Skeletal muscle tissue (tissue), 4 donors: ENCODE results near the gene KIF16B. TPM values are rescaled to one million over a fixed set of nuclear protein-coding genes. Genes with fewer than 3 reads are reported as not detected.

ENCODE experiments used
- H3K27ac ChIP-seq: one replicate; pipeline ENCODE4 v1.7.0; 2013; ENCODE audit warnings: mild to moderate bottlenecking, low read depth, low read length, inconsistent platforms
- H3K27me3 ChIP-seq, 3 donors: one replicate each; pipeline ENCODE4 v1.7.0; 2013; ENCODE audit warnings: low read length in 3 of 3; ENCODE audit not compliant: control insufficient read depth in 3 of 3, insufficient read depth in 3 of 3
- H3K36me3 ChIP-seq, 3 donors: one replicate each; pipeline ENCODE4 v1.7.0; 2013; ENCODE audit warnings: low read length in 3 of 3; ENCODE audit not compliant: control insufficient read depth in 3 of 3, insufficient read depth in 3 of 3
- H3K4me1 ChIP-seq, 3 donors: one replicate each; pipeline ENCODE4 v1.7.0; 2013; ENCODE audit warnings: low read length in 3 of 3, mild to moderate bottlenecking in 3 of 3; ENCODE audit not compliant: control insufficient read depth in 3 of 3, insufficient read depth in 3 of 3
- H3K4me3 ChIP-seq, 3 donors: one replicate each; pipeline ENCODE4 v1.7.0; 2013; ENCODE audit warnings: low read length in 3 of 3
- H3K9ac ChIP-seq, 3 donors: one replicate each; pipeline ENCODE4 v1.7.0; 2013; ENCODE audit warnings: low read length in 3 of 3, mild to moderate bottlenecking in 3 of 3, moderate library complexity in 2 of 3, low read depth in 1 of 3
- H3K9me3 ChIP-seq, 3 donors: one replicate each; pipeline ENCODE4 v1.7.0; 2013; ENCODE audit warnings: low read length in 3 of 3; ENCODE audit not compliant: control insufficient read depth in 3 of 3
- total RNA-seq: library from RNA; depleted of rRNA; stranded (reverse); fragments of >200 nt; gene quantifications from one replicate; pipeline ENCODE4 v1.2.3, GENCODE V29; 2014
- donor health status: Osteomylitis.

The KIF16B gene
- total RNA-seq, 1 donor from 2014 or later: 42.8 TPM

DNA sequence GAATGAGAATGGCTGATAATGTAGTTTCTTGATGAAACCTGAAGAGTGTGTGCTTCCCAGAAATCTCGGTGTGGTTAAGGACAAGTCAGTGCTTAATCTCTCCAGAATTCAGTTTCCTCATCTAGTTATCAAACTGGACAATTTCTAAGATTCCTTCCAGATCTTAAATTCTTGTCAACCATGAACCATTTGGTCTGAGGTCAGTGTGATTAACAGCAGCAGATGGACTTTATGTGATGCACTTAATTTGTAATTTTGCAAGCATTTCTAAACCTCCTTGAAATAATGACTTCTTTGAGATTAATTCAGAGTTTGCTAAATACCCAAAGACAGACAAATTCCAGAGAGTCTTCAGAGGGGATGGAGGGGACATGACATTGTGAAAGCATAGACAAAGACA lies 160.3 kb downstream of the KIF16B start:
- no peaks in the 10 kb centered on the region for H3K27me3 ChIP-seq
- H3K36me3 ChIP-seq: peaks cover 0 to 4% (median 0%) of the 10 kb centered on the region in 3 donors
- H3K4me1 ChIP-seq: no peaks in the 10 kb centered on the region
- H3K9me3 ChIP-seq: no peaks in the 10 kb centered on the region
- H3K4me3 ChIP-seq: no peak overlapping the region
- no peak overlapping the region for H3K27ac ChIP-seq
- no peak overlapping the region for H3K9ac ChIP-seq

DNA sequence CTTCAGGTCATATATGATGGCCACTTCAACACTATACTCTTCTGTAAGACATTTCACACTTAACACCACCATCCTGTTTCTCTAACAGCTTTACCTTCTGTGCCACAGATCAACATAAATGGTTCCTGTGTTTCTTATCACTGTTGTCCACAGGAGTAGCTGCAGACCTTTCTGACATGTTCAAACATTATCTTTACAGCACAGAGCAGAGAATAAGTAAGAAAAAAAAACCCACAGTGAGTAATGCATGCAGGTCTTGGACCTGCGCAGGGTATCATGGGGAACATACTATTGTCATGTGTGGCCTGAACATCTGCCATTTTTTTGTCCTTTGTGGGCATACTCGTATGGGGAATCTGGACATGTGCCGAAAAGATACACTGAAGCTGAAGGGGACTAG lies 161.9 kb downstream of the KIF16B start:
- Histone ChIP-seq H3K9ac (no peak overlapping the region), H3K4me1 (no peaks in the 10 kb centered on the region), H3K27me3 (no peaks in the 10 kb centered on the region), H3K4me3 (no peak overlapping the region), H3K9me3 (no peaks in the 10 kb centered on the region), H3K27ac (no peak overlapping the region), H3K36me3 (peaks cover 0 to 4% (median 0%) of the 10 kb centered on the region in 3 donors)

DNA sequence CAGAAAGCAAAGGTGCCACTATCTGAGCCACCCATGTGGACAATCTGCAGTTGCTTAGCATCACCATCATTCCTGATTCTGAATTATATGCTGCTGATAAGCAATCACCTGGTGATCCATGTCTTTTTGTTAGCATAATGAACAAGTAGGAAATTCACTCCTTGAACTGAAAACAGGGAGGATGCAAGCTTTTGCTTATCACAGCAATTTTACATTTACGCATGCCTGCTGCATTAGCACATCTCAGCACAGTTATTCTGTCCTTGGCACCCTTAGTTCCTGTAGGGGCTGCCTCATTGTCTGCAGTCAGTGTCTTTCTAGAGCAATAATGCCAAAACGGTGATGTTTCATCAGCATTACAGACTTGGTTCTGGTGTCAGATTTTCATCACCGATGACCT lies 162.6 kb downstream of the KIF16B start:
- Histone ChIP-seq H3K27ac (no peak overlapping the region), H3K36me3 (peaks cover 4 to 9% (median 7%) of the 10 kb centered on the region in 3 donors), H3K27me3 (no peaks in the 10 kb centered on the region), H3K4me1 (no peaks in the 10 kb centered on the region), H3K9me3 (no peaks in the 10 kb centered on the region), H3K4me3 (no peak overlapping the region), H3K9ac (no peak overlapping the region)

DNA sequence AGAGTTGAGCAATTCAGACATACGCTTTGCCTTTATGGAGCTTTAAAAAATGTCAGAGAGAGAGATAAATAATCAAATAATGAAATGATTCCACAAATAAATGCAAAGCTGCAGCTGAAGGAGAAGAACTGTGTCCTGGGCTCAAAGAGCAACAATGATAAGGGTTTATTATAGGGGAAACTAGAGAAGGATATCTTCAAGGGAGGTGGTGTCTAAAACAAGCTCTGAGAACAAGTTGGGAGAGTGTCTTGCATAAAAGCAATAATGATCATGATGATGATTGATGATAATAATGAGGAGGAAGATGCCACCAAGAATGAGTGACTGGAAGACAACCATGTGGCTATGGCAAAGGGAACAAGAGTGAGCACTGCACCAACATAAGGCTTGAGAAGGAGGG lies 164.3 kb downstream of the KIF16B start:
- no peaks in the 10 kb centered on the region for H3K4me1 ChIP-seq
- H3K4me3 ChIP-seq: no peak overlapping the region
- H3K27me3 ChIP-seq: no peaks in the 10 kb centered on the region
- H3K27ac ChIP-seq: no peak overlapping the region
- no peaks in the 10 kb centered on the region for H3K9me3 ChIP-seq
- H3K36me3 ChIP-seq: peaks cover 8 to 18% (median 16%) of the 10 kb centered on the region in 3 donors
- H3K9ac ChIP-seq: no peak overlapping the region

DNA sequence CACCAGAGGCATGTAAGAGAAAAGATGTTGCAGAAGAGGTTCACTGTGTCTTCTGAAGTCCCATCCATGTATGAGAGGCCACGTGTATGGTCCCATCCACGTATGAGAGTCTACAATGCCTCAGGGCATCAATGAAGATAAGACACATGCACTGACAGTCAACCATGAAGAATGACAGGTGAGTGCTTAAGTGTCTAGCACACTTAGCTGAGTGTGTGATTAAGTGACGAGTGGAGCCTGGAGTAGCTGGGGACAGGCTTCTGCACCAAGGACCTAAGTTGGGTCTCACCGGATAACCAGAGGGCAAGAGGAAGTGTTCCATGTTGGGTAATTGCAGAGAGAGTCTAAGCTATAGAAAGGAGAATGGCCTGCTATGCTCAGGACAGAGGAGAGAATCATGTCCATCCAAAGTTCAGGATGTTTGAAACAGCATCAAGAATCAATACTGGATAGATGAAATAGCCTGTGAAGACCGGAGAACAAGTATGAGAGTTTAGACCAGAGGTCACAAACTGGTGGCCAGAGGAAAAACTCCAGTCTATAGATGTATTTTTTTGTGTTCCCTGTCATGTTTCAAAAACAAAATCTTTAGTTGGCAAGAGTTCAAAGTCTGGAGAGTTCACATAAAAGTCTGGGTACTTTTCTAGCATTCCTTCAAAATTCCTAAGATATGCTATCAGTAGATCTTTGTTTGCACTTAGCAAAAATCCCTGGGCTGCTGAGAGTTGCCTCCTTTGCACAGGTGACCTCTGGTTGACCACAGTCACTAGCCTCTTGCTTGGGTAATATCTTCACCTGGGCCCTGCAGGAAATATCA lies 165.8 kb downstream of the KIF16B start:
- no peak overlapping the region for H3K4me3 ChIP-seq
- H3K36me3 ChIP-seq: peaks cover 8 to 23% (median 19%) of the 10 kb centered on the region in 3 donors
- H3K9ac ChIP-seq: no peak overlapping the region
- no peak overlapping the region for H3K27ac ChIP-seq
- H3K27me3 ChIP-seq: no peaks in the 10 kb centered on the region
- H3K4me1 ChIP-seq: peaks cover 0 to 1% (median 0%) of the 10 kb centered on the region in 3 donors
- no peaks in the 10 kb centered on the region for H3K9me3 ChIP-seq

DNA sequence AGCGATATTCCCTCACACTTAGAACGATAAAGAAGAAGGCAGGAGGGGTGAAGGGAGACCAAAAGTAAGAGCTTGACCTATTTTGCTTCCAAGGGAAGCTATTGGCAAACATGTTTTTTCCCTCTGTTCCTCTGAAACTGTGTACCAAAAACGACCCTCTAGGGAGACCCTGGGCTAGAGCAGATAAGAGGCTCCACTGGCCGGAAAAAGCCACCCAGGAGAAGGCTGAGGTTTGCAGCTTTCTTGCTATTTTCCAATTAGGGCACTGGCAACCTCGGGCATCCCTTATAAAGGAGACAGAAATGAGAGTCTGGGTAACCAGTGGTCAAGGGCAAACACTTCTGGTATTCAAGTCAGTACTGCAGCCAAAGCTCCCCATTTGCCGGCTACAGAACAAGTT lies 168.0 kb downstream of the KIF16B start:
- Histone ChIP-seq H3K4me1 (peaks cover 0 to 14% (median 12%) of the 10 kb centered on the region in 3 donors), H3K27me3 (no peaks in the 10 kb centered on the region), H3K27ac (no peak overlapping the region), H3K9me3 (no peaks in the 10 kb centered on the region), H3K36me3 (peaks cover 8 to 23% (median 15%) of the 10 kb centered on the region in 3 donors), H3K9ac (no peak overlapping the region), H3K4me3 (no peak overlapping the region)

DNA sequence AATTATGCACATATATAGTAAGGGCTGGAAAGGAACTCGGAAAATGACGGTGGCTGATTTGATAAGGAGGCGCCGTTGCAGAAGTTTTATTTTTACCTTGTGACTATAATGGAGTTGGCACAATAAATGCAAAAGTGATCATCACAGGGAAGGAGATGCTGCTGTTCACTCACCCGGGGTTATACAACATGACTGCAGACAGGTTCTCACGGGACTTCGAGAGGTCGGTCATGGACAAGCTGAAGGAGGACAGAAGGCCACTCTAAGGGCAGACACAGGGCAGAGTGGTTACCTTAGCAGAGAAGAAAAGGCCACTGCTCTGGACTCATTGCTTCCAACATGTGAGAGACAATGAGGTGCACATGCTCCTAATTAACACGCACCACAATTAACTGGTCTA lies 168.6 kb downstream of the KIF16B start:
- Histone ChIP-seq H3K27ac (no peak overlapping the region), H3K27me3 (no peaks in the 10 kb centered on the region), H3K4me1 (peaks cover 0 to 20% (median 19%) of the 10 kb centered on the region in 3 donors), H3K36me3 (peaks cover 8 to 23% (median 15%) of the 10 kb centered on the region in 3 donors), H3K4me3 (no peak overlapping the region), H3K9me3 (no peaks in the 10 kb centered on the region), H3K9ac (no peak overlapping the region)

DNA sequence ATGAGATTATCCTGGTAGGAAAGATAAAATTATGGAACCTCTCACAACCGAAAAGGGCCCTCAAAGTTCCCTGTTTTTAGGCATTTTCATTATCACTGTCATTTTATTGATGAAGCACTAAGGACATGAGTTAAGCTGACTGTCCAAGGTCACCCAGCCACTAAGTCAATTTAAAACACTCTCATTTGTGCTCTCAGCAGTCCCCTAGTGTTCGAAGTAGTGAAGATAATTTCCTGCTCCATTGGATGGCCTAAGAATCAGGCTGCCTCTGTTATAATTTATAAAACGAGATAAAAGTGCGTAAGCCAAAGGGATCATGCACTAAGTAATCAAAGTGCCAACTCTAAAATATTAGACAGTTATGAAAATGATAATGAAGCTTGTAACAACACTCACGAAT lies 169.1 kb downstream of the KIF16B start:
- Histone ChIP-seq H3K4me3 (no peak overlapping the region), H3K27ac (no peak overlapping the region), H3K27me3 (no peaks in the 10 kb centered on the region), H3K36me3 (peaks cover 8 to 23% (median 15%) of the 10 kb centered on the region in 3 donors), H3K9ac (no peak overlapping the region), H3K9me3 (no peaks in the 10 kb centered on the region), H3K4me1 (peaks cover 0 to 24% (median 22%) of the 10 kb centered on the region in 3 donors)

DNA sequence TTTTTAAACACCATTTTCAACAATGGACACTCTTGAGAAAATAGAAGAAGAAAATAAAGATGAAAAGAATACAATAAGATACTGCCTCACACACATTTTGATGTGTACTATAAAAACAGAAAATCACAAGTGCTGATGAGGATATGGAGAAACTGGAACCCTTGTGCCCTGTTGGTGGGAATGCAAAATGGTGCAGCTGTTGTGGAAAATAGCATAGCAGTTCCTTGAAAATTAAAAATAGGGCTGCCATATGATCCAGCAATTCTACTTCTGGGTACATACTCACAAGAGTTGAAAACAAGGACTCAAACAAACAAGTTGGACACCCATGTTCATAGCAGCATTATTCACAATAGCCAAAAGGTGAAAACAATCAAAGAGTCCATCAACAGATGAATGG lies 173.0 kb downstream of the KIF16B start:
- H3K27ac ChIP-seq: peak overlapping the region; percentile 64
- no peak overlapping the region for H3K4me3 ChIP-seq
- peaks cover 3 to 12% (median 10%) of the 10 kb centered on the region in 3 donors for H3K36me3 ChIP-seq
- H3K27me3 ChIP-seq: no peaks in the 10 kb centered on the region
- H3K9ac ChIP-seq: no peak overlapping the region
- peaks cover 13 to 42% (median 39%) of the 10 kb centered on the region in 3 donors for H3K4me1 ChIP-seq
- no peaks in the 10 kb centered on the region for H3K9me3 ChIP-seq

DNA sequence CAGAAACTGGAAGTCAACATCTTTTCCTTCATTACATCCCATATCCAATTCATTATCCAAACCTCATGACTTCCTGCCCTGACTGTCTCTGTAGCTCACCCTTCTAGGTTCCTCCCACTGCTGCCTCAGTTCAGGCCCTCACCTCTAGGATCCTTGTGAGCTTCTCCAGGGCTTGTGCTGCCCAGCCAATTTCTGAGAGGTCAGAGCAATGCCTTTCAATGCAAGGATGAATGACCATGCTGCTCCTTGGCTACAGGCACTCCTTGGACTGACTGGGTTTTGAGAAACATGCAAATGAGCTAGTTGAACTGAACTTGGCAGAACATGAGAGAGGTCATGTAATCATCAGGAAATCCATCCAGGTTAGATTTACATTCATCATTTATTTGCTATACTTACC lies 173.4 kb downstream of the KIF16B start:
- peaks cover 13 to 42% (median 39%) of the 10 kb centered on the region in 3 donors for H3K4me1 ChIP-seq
- peak overlapping the region; percentile 36 for H3K27ac ChIP-seq
- H3K27me3 ChIP-seq: no peaks in the 10 kb centered on the region
- H3K9me3 ChIP-seq: no peaks in the 10 kb centered on the region
- no peak overlapping the region for H3K4me3 ChIP-seq
- H3K36me3 ChIP-seq: peaks cover 1 to 8% (median 6%) of the 10 kb centered on the region in 3 donors
- H3K9ac ChIP-seq: no peak overlapping the region
